ENCODE results near the gene SMTNL2. TPM values are rescaled to one million over a fixed set of nuclear protein-coding genes. Genes with fewer than 3 reads are reported as not detected.

SMTNL2 gene
- total RNA-seq, 1 experiment from 2014 or later = not detected

- no peaks in the 10 kb centered on the region for H3K27me3 ChIP-seq (replicated peaks; ENCODE audit: insufficient read depth, low read depth, low read length, poor library complexity)
- POLR2A ChIA-PET (ENCODE audit: low non-redundant PET) = interaction anchor here (0.7 kb wide), 1 partner anchor 401 kb away, joined by 6 read pairs; no protein-coding TSS in a partner anchor
These were observed 26.5 kb upstream of the SMTNL2 start for GRCh38 chr17:4557626-4558346.

GRCh38 chr17:4558347-4558971 lies 25.9 kb upstream of the SMTNL2 start:
- ChIA-PET POLR2A (ENCODE audit: low non-redundant PET) (interaction anchor here (0.6 kb wide), 1 partner anchor 61 kb away, joined by 3 read pairs; no protein-coding TSS in a partner anchor), CTCF (no interaction called here)
- no peak overlapping the region for H3K27ac ChIP-seq (ENCODE audit: low read depth, low read length, poor library complexity, severe bottlenecking)
- intact Hi-C loops (cut with micrococcal nuclease; ENCODE audit: unreplicated experiment) = no loop called here
- TF ChIP-seq EZH2 (IDR thresholded peaks at IDR 0.05; ENCODE audit: borderline replicate concordance, low read depth, low read length, poor library complexity, severe bottlenecking) = no peak
- TF ChIP-seq, protein P1, sequence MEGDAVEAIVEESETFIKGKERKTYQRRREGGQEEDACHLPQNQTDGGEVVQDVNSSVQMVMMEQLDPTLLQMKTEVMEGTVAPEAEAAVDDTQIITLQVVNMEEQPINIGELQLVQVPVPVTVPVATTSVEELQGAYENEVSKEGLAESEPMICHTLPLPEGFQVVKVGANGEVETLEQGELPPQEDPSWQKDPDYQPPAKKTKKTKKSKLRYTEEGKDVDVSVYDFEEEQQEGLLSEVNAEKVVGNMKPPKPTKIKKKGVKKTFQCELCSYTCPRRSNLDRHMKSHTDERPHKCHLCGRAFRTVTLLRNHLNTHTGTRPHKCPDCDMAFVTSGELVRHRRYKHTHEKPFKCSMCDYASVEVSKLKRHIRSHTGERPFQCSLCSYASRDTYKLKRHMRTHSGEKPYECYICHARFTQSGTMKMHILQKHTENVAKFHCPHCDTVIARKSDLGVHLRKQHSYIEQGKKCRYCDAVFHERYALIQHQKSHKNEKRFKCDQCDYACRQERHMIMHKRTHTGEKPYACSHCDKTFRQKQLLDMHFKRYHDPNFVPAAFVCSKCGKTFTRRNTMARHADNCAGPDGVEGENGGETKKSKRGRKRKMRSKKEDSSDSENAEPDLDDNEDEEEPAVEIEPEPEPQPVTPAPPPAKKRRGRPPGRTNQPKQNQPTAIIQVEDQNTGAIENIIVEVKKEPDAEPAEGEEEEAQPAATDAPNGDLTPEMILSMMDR (conservative IDR thresholded peaks at IDR 0.05; ENCODE audit: low read depth, low read length) = no peak
- BruUV-seq (replicated peaks) = no TSS peak
- H3K36me3 ChIP-seq (ENCODE audit: insufficient read depth, low read length, poor library complexity, severe bottlenecking) = peaks cover 7% of the 10 kb centered on the region
- H3K27me3 ChIP-seq (replicated peaks; ENCODE audit: insufficient read depth, low read depth, low read length, poor library complexity) = no peaks in the 10 kb centered on the region
- H3K9me3 ChIP-seq (ENCODE audit: low read depth, low read length, poor library complexity, severe bottlenecking) = no peaks in the 10 kb centered on the region
- H3K4me3 ChIP-seq (ENCODE audit: low read depth, low read length, poor library complexity, severe bottlenecking) = no peak overlapping the region
- DNase-seq (ENCODE audit: low spot score) = no peak
- peaks cover 6% of the 10 kb centered on the region for H3K4me1 ChIP-seq (ENCODE audit: insufficient read depth, low read length, poor library complexity, severe bottlenecking)

More at GRCh38 chr17:4557626-4558346, 26.5 kb upstream of the SMTNL2 start:
- no TSS peak for BruUV-seq (replicated peaks)
- H3K27ac ChIP-seq (ENCODE audit: low read depth, low read length, poor library complexity, severe bottlenecking) = no peak overlapping the region
- peaks cover 13% of the 10 kb centered on the region for H3K36me3 ChIP-seq (ENCODE audit: insufficient read depth, low read length, poor library complexity, severe bottlenecking)
- H3K4me3 ChIP-seq (ENCODE audit: low read depth, low read length, poor library complexity, severe bottlenecking) = no peak overlapping the region
- intact Hi-C loops (cut with micrococcal nuclease; ENCODE audit: unreplicated experiment) = no loop called here
- no peaks in the 10 kb centered on the region for H3K9me3 ChIP-seq (ENCODE audit: low read depth, low read length, poor library complexity, severe bottlenecking)
- no peak for DNase-seq (ENCODE audit: low spot score)
- TF ChIP-seq EZH2 (IDR thresholded peaks at IDR 0.05; ENCODE audit: borderline replicate concordance, low read depth, low read length, poor library complexity, severe bottlenecking) = no peak
- CTCF ChIA-PET = interaction anchor here (1.8 kb wide), 1 partner anchor 9 kb away, joined by 5 read pairs; no protein-coding TSS in a partner anchor
- peaks cover 6% of the 10 kb centered on the region for H3K4me1 ChIP-seq (ENCODE audit: insufficient read depth, low read length, poor library complexity, severe bottlenecking)

DNA sequence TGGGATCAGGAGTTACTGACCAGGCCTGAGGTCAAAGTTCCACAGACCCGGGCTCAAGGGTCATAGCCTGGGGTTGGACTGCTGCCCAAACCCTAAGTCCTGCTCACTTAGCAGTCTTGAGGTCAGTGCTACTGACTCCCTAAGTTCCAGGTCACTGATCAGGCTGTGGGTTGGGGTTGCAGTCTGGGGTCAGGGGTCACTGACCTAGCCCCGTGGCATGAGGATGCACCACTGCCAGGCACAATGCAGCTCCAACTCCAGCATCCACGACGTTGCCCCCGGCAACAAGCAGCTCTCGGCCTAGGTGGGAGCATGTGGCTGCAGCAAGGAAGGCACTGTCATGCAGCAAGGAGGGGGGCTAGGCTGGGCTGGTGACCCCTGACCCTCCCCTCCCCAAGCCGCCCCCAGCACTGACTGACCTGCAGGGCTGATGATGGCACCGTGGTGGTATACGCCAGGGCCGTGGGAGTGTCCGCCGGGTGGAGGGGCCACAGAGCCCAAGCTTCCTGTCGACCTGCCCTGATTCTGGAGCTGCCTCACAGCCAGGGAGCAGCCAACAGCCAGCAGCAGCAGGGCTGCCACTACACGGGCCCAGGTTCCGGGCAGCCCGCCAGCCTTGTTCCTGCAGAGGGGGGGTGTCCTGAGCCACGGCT lies 25.1 kb upstream of the SMTNL2 start:
- no peaks in the 10 kb centered on the region for H3K9me3 ChIP-seq (ENCODE audit: low read depth, low read length, poor library complexity, severe bottlenecking)
- DNase-seq (ENCODE audit: low spot score) = no peak
- intact Hi-C loops (cut with micrococcal nuclease; ENCODE audit: unreplicated experiment) = no loop called here
- CTCF ChIA-PET = no interaction called here
- H3K36me3 ChIP-seq (ENCODE audit: insufficient read depth, low read length, poor library complexity, severe bottlenecking) = no peaks in the 10 kb centered on the region
- H3K4me3 ChIP-seq (ENCODE audit: low read depth, low read length, poor library complexity, severe bottlenecking) = no peak overlapping the region
- no peaks in the 10 kb centered on the region for H3K27me3 ChIP-seq (replicated peaks; ENCODE audit: insufficient read depth, low read depth, low read length, poor library complexity)
- POLR2A ChIA-PET (ENCODE audit: low non-redundant PET) = interaction anchor here (0.6 kb wide), 1 partner anchor 62 kb away, joined by 3 read pairs; no protein-coding TSS in a partner anchor
- BruUV-seq (replicated peaks) = no TSS peak
- no peak overlapping the region for H3K27ac ChIP-seq (ENCODE audit: low read depth, low read length, poor library complexity, severe bottlenecking)
- H3K4me1 ChIP-seq (ENCODE audit: insufficient read depth, low read length, poor library complexity, severe bottlenecking) = peaks cover under 1% of the 10 kb centered on the region
- TF ChIP-seq, protein P1 (conservative IDR thresholded peaks at IDR 0.05; ENCODE audit: low read depth, low read length) = no peak
- no peak for TF ChIP-seq EZH2 (IDR thresholded peaks at IDR 0.05; ENCODE audit: borderline replicate concordance, low read depth, low read length, poor library complexity, severe bottlenecking)
